ENCODE data around the gene SELENOH.

Gene SELENOH

GRCh38 chr11:57758174-57758573 is 16.9 kb downstream of the SELENOH start:
- H3K27me3 ChIP-seq, result no peaks in the 10 kb centered on the region
- no peaks in the 10 kb centered on the region for H3K4me1 ChIP-seq
- H3K4me3 ChIP-seq (ENCODE audit: low read depth, low read length), result no peak overlapping the region
- DNase-seq, result no peak
- no peak for TF ChIP-seq CTCF (IDR thresholded peaks at IDR 0.05; ENCODE audit: low read depth, low read length)
- no peaks in the 10 kb centered on the region for H3K36me3 ChIP-seq
- no peaks in the 10 kb centered on the region for H3K9me3 ChIP-seq

GRCh38 chr11:57761301-57762234 is 20.3 kb downstream of the SELENOH start, which contains the start of gene CTNND1:
CTNND1 (plus strand) TSS chr11:57761802; CDS start chr11:57791479, 29,677 bp downstream.
- Histone ChIP-seq H3K4me1 (no peaks in the 10 kb centered on the region), H3K36me3 (no peaks in the 10 kb centered on the region), H3K27me3 (no peaks in the 10 kb centered on the region), H3K9me3 (no peaks in the 10 kb centered on the region), H3K4me3 (ENCODE audit: low read depth, low read length) (peak within 1 kb of the TSS; percentile 91)
- peak; percentile 79 for DNase-seq
- no peak for TF ChIP-seq CTCF (IDR thresholded peaks at IDR 0.05; ENCODE audit: low read depth, low read length)

GRCh38 chr11:57762235-57762861 is 21.1 kb downstream of the SELENOH start:
- no peaks in the 10 kb centered on the region for H3K9me3 ChIP-seq
- no peaks in the 10 kb centered on the region for H3K27me3 ChIP-seq
- H3K4me1 ChIP-seq, result no peaks in the 10 kb centered on the region
- TF ChIP-seq CTCF (IDR thresholded peaks at IDR 0.05; ENCODE audit: low read depth, low read length), result no peak
- no peaks in the 10 kb centered on the region for H3K36me3 ChIP-seq
- H3K4me3 ChIP-seq (ENCODE audit: low read depth, low read length), result peak overlapping the region; percentile 91
- DNase-seq, result no peak

- no peaks in the 10 kb centered on the region for H3K36me3 ChIP-seq
Observed at GRCh38 chr11:57763568-57763967, 22.3 kb downstream of the SELENOH start.

GRCh38 chr11:57764021-57764420 is 22.7 kb downstream of the SELENOH start:
- no peaks in the 10 kb centered on the region for H3K9me3 ChIP-seq
- no peak for DNase-seq
- no peak for TF ChIP-seq CTCF (IDR thresholded peaks at IDR 0.05; ENCODE audit: low read depth, low read length)
- no peaks in the 10 kb centered on the region for H3K27me3 ChIP-seq
- no peaks in the 10 kb centered on the region for H3K4me1 ChIP-seq
- no peaks in the 10 kb centered on the region for H3K36me3 ChIP-seq
- H3K4me3 ChIP-seq (ENCODE audit: low read depth, low read length), result peak overlapping the region; percentile 91; the same call in 1 of the 2 replicates

More at GRCh38 chr11:57763568-57763967, 22.3 kb downstream of the SELENOH start:
- H3K27me3 ChIP-seq, result no peaks in the 10 kb centered on the region
- DNase-seq, result no peak
- peak; percentile 32 for TF ChIP-seq CTCF (IDR thresholded peaks at IDR 0.05; ENCODE audit: low read depth, low read length)
- no peaks in the 10 kb centered on the region for H3K9me3 ChIP-seq
- H3K4me3 ChIP-seq (ENCODE audit: low read depth, low read length), result peak overlapping the region; percentile 91
- H3K4me1 ChIP-seq, result no peaks in the 10 kb centered on the region
